Lower lobe of right lung (tissue), 2 donors: Measurements from ENCODE around the gene PSMA1. TPM values are rescaled to one million over a fixed set of nuclear protein-coding genes. Genes with fewer than 3 reads are reported as not detected.

Experiments
- ATAC-seq, 2 donors: fragments of 200-7000 bp; cut with Tn5 transposase; one replicate each; pipeline ENCODE4 v1.9.1; 2020 to 2022; ENCODE audit warnings: mild to moderate bottlenecking in 2 of 2, moderate library complexity in 2 of 2
- DNase-seq: peaks from one replicate; pipeline ENCODE4 v3.0.0-alpha.2; 2020
- H3K27ac ChIP-seq: fragments of 200-600 bp; one replicate; pipeline ENCODE4 v1.8.0; 2022
- H3K27me3 ChIP-seq: fragments of 200-600 bp; one replicate; pipeline ENCODE4 v1.8.0; 2022; ENCODE audit warnings: low read depth
- H3K36me3 ChIP-seq: fragments of 200-600 bp; one replicate; pipeline ENCODE4 v1.8.0; 2022; ENCODE audit warnings: mild to moderate bottlenecking
- H3K4me1 ChIP-seq: fragments of 200-600 bp; one replicate; pipeline ENCODE4 v1.8.0; 2022
- H3K4me3 ChIP-seq: fragments of 200-600 bp; one replicate; pipeline ENCODE4 v1.8.0; 2022; ENCODE audit warnings: mild to moderate bottlenecking
- H3K9me3 ChIP-seq: fragments of 200-600 bp; one replicate; pipeline ENCODE4 v1.8.0; 2022
- intact Hi-C: fragments of 100-400 bp; cut with DNase I; formaldehyde crosslinking; loops from one replicate; pipeline ENCODE4 v1.11.0; 2022
- total RNA-seq: library from RNA; stranded (reverse); fragmentation: NEBNext Ultra II Directional; extraction: Animal tissue kit (Norgen Biotek cat#: 25700); gene quantifications from one replicate; pipeline ENCODE4 v1.2.1, GENCODE V29; 2021
- TF ChIP-seq, protein P1 (sequence below): fragments of 200-600 bp; IDR thresholded peaks from one replicate; pipeline ENCODE4 v1.8.0; 2022; ENCODE audit warnings: antibody characterized with exemption, mild to moderate bottlenecking
- donor health status: DM: no; HTN: yes; CAD: no; lungs with severe emphysema.

PSMA1 gene
- total RNA-seq, 1 donor from 2014 or later, result 121 TPM

GRCh38 chr11:14546672-14547071, 26.5 kb upstream of the PSMA1 start:
- no peaks in the 10 kb centered on the region for H3K9me3 ChIP-seq
- no peak for DNase-seq
- peaks cover 3% of the 10 kb centered on the region for H3K4me1 ChIP-seq
- intact Hi-C loops, result no loop called here
- no peak overlapping the region for H3K4me3 ChIP-seq
- no peak for ATAC-seq
- H3K27ac ChIP-seq, result no peak overlapping the region
- H3K27me3 ChIP-seq, result no peaks in the 10 kb centered on the region
- no peaks in the 10 kb centered on the region for H3K36me3 ChIP-seq
- TF ChIP-seq, protein P1, sequence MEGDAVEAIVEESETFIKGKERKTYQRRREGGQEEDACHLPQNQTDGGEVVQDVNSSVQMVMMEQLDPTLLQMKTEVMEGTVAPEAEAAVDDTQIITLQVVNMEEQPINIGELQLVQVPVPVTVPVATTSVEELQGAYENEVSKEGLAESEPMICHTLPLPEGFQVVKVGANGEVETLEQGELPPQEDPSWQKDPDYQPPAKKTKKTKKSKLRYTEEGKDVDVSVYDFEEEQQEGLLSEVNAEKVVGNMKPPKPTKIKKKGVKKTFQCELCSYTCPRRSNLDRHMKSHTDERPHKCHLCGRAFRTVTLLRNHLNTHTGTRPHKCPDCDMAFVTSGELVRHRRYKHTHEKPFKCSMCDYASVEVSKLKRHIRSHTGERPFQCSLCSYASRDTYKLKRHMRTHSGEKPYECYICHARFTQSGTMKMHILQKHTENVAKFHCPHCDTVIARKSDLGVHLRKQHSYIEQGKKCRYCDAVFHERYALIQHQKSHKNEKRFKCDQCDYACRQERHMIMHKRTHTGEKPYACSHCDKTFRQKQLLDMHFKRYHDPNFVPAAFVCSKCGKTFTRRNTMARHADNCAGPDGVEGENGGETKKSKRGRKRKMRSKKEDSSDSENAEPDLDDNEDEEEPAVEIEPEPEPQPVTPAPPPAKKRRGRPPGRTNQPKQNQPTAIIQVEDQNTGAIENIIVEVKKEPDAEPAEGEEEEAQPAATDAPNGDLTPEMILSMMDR, result no peak

DNA sequence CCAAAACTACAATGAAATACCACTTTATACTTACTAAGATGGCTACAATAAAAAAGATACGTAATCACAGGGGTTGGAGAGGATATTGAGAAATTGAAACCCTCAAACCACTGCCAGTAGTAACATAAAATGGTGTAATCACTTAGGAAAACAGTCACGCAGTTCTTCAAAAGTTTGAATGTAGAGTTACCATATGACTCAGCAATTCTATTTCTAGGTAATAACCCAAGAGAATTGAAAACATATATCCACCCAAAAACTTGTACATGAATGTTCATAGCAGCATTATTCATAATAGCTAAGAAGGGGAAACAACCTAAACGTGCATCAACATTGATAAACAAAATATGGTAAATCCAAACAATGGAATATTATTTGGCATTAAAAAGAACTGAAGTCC, 24.4 kb upstream of the PSMA1 start:
- no peaks in the 10 kb centered on the region for H3K9me3 ChIP-seq
- no peaks in the 10 kb centered on the region for H3K27me3 ChIP-seq
- intact Hi-C loops, result no loop called here
- H3K4me3 ChIP-seq, result no peak overlapping the region
- peaks cover 20% of the 10 kb centered on the region for H3K4me1 ChIP-seq
- TF ChIP-seq, protein P1, result no peak
- ATAC-seq, result peak; percentile 36 to 38
- DNase-seq, result no peak
- no peaks in the 10 kb centered on the region for H3K36me3 ChIP-seq
- no peak overlapping the region for H3K27ac ChIP-seq

GRCh38 chr11:14543260-14543659, 23.1 kb upstream of the PSMA1 start:
- H3K27ac ChIP-seq, result no peak overlapping the region
- DNase-seq, result no peak
- intact Hi-C loops, result no loop called here
- peaks cover 26% of the 10 kb centered on the region for H3K4me1 ChIP-seq
- H3K9me3 ChIP-seq, result no peaks in the 10 kb centered on the region
- no peaks in the 10 kb centered on the region for H3K27me3 ChIP-seq
- H3K4me3 ChIP-seq, result no peak overlapping the region
- ATAC-seq, result no peak
- H3K36me3 ChIP-seq, result no peaks in the 10 kb centered on the region
- TF ChIP-seq, protein P1, result no peak

- Histone ChIP-seq H3K27ac (no peak overlapping the region), H3K9me3 (no peaks in the 10 kb centered on the region), H3K4me1 (peaks cover 35% of the 10 kb centered on the region), H3K27me3 (no peaks in the 10 kb centered on the region), H3K36me3 (no peaks in the 10 kb centered on the region), H3K4me3 (no peak overlapping the region)
- intact Hi-C loops, result no loop called here
- TF ChIP-seq, protein P1, result no peak
- no peak for DNase-seq
- no peak for ATAC-seq
These were observed 22.1 kb upstream of the PSMA1 start for GRCh38 chr11:14542324-14542723.

DNA sequence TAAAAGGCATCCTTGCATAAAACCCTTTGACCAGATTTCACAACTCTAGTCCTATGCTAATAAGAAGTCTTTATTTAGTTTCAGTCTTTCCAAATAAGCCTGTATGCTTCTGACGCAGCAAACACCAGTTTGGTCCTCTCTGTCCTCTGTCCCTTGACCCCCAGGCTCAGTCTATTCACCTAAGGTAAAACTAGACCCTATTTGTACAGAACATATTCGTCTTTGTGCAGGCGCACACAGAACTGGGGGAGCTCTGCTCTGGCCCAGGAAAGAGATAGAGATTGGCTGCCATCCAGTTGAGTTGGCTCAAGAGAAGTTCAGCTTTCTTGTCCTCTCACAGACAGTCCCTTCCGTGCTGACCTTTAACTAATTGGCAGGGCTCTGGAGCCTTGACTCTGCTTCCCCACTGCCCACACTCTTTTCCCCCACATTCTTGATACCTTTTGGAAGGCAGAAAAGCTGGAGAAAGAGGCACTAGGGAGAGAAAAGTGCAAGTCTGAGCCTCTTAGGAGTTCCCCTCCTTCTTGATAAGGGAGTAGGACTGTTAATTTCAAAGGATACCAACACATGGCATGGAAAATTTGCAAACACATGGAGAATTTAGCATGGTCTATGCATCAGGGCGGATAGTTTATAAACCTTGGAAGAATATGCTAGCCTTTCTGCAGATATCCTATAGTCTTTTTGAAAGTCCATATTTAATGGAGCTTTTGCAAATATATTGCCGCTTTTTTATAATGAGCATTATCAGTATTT, 21.2 kb upstream of the PSMA1 start:
- no peak for DNase-seq
- TF ChIP-seq, protein P1, result no peak
- ATAC-seq, result peak; percentile 65
- no peak overlapping the region for H3K4me3 ChIP-seq
- H3K36me3 ChIP-seq, result no peaks in the 10 kb centered on the region
- peak overlapping the region; percentile 76 for H3K27ac ChIP-seq
- H3K4me1 ChIP-seq, result peaks cover 41% of the 10 kb centered on the region
- intact Hi-C loops, result no loop called here
- no peaks in the 10 kb centered on the region for H3K27me3 ChIP-seq
- H3K9me3 ChIP-seq, result no peaks in the 10 kb centered on the region
